Kidney glomerular epithelial cell (primary cell): Measurements from ENCODE around the gene GRM3.

Experiments used
- DNase-seq: peaks from one replicate; lab custom pipeline; 2025; lab: John Stamatoyannopoulos, UW

The GRM3 gene

DNA sequence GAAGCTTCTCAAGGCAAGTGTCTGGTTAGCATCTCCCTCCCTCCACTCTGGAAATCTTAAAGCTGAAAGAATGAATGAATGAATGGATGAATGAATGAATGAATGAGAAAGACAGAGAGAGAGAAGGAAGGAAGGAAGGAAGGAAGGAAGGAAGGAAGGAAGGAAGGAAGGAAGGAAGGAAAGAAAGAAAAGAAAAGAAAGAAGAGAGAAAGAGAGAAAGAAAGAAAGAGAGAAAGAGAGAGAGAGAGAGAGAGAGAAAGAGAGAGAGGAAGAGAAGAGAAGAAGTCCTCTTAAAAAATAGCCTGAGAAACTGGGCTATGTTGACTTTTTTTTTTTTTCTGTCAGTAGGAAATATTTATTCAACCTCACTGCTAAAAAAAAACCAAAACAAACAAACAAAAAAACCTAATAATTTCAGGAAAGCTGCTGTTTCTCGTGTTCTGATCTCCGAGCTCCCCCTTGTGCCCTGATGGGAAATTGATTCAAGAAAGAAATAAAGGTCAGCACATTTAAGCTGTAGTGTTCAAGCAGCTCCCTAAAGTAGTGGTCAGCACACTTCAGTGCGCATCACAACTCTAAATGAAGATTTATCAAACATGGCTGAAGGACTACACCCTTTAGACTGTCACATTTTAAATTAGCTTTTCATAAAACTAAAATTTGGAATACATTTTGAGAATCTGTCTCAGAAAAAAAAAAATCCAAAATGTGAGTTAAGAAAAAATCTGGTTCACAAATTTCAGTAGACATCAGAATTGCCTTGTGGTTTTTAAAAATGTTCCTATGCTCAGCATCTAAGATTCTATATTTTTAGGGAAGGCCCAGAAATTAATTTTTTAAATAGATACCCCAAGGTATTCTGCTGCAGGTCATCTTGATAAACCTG is 261.5 kb downstream of the GRM3 start:
- no peak for DNase-seq

- DNase-seq: peak; percentile 22
These were observed 265.2 kb downstream of the GRM3 start for GRCh38 chr7:86908948-86909347.

GRCh38 chr7:86911659-86912058 is 267.9 kb downstream of the GRM3 start:
- no peak for DNase-seq

DNA sequence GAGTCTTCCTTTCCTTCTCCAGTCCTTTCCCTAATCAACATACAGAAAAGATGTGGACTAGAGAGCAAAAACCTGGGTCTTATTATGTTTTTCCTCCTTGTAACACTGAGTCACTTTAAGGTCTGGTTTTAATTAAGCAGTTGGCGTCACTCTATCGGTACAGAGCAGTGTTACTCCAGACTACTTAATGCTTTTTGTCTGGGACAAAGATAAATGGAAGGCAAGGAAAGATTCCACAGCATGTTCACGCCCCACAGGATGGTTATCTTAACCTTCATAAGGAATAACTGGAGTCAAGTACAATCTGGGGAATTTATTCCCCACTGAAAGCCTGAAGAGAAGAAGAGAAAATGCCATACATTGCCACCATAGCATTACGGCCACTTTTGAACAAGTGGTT is 270.0 kb downstream of the GRM3 start:
- DNase-seq: no peak
